ENCODE data around the gene PIAS1.
"Not testable (repeated sequence)": the region's sequence is repeated elsewhere in the genome, so short reads cannot be mapped to it uniquely, and the experiment has no call there.

The PIAS1 gene

DNA sequence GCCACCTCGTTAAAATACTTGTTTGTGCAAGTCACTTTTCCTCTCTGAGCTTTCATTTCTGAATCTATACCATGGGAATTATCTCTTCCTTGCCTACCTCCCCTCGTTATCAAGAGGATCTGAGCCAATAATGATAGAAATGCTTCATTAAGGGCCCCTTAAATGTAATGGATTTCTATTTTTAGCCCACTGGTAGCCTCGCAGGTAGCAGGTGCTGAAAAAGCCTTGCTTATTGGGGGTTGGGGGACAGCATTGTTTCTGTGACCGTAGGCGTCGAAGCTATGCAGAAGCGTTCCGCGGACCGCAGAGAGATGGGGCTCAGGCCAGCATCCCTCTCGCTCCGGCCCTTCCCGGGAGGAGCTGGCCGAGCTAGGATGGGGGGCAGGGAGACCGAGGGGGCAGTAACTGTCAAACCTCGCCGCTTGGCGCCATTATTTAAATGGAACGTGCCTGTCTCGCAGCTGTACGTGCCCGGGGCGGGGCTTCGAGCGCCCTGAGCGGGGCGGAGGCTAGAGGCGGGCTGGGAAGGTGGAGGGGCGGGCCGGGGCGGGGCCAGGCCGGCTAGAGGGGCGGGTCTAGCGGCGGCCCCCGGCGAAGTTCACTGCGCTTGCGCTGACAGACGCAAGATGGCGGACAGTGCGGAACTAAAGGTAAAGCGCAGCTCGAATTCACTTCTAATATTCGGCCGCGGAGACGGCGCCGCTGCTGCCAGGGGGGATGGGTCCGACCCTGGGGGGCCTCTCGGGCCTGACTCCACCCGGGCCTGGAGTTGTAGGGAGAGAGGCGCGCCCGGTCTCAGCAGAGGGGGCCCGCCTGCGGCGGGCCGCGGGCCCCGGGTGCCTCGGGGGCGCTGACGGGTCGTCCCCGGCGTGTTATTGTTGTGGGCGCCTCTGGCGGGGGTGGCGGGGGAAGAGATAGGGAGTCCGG lies at the start of gene PIAS1:
Gene PIAS1, plus strand, starts transcription at position 615 of the 927 bp plus-strand sequence. Its CDS starts 12 bp downstream, at position 627.
- DNase-seq (ENCODE audit: low read depth, low spot score) = peak; percentile 53

DNA sequence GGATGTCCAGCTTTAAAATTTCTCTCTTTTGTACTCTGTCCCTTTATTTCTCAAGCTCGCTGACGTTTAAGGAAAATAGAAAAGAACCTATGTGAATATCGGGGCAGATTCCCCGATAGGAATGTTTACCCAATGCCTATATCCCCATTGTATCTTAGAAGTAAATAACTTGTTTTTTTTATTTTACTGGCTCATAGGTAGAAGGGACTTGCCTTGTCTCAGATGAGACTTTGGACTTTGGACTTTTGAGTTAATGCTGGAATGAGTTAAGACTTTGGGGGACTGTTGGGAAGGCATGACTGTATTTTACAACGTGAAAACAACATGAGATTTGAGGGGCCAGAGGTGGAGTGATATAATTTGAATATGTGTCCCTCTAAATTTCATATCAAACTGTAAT lies 46.5 kb upstream of the PIAS1 start:
- not testable (repeated sequence) for DNase-seq (ENCODE audit: low read depth, low spot score)

DNA sequence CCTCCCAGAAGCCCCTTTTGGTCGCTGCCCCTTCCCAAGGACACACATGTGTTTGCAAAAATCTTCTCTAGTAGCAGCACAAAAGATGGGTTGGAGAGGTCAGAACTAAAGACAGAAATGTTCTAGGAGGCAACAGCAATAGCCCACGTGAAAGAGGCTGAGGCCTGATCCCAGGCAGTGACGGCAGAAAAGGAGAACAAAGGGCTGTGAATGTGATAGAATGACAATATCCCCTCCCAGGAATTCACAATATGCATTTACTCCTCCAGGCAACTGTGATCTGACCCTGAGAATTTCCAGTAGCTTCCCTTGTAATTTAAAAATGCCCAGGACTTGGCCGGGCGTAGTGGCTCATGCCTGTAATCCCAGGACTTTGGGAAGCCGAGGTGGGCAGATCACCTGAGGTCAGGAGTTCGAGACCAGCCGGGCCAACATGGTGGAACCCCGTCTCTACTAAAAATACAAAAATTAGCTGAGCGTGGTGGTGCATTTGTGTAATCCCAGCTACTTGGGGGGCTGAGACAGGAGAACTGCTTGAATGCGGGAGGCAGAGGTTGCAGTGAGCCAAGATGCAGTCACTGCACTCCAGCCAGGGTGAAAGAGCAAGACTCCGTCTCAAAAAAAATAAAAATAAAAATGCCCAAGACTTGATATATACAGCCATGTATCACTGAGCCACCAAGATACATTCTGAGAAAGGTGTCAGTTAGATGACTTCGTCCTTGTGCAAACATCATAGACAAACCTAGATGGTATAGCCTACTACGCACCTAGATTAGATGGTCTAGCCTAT lies 43.6 kb upstream of the PIAS1 start:
- no peak for DNase-seq (ENCODE audit: low read depth, low spot score)

DNA sequence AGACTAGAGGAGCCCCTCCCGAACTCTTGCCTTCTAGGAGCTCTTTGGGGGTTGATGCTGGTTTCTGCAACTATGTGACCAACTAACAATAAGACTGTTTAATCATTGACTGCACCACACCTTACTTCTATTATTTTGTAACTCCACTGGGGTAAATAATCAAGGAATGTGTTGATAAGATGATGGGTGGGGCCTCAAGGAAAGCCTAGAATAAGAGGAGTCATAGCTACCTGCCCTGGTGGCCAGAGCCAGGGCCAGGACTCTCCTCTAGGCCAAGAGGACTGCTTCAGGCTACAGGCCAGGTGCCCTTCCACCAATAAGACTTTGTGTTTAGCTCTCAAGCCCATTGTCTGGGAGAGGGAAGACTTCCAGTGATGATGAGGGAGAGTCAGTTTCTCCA lies 41.2 kb upstream of the PIAS1 start:
- no peak for DNase-seq (ENCODE audit: low read depth, low spot score)

DNA sequence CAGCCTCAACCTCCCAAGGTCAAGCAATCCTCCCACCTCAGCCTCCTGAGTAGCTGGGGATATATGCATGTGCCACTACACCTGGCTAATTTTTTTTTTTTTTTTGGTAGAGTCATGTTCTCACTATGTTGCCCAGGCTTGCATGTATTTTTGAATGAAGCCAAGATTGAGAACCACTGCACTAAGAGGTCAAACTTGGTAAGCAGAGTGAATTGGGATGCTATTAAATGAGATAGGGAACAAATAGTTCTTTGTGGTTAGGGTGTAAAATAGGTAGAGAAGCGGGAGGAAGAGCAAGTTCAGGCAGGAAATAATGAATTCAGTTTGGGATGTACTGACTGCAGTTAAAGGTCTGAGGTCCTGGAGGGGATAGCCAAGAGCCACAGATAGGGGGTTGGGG lies 39.9 kb upstream of the PIAS1 start:
- DNase-seq (ENCODE audit: low read depth, low spot score) = no peak

DNA sequence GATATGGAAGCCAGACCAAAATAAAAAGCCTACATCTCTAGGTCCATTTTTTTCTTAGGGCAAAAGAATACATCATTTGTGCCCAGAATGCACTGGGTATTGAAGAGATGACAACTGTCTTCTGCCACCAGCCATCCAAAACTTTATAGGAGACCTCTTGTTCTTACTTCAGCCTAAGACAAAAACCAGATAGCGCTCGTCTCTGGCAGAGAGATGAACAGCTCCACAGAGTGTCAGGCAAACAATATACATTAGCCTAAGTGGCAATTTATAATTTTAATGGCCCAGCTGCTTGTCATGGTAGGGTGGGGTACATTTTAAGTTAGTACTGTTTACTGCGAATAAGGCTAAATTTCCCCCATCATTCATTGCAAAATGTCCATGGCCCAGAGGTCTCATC lies 38.9 kb upstream of the PIAS1 start:
- DNase-seq (ENCODE audit: low read depth, low spot score) = no peak

DNA sequence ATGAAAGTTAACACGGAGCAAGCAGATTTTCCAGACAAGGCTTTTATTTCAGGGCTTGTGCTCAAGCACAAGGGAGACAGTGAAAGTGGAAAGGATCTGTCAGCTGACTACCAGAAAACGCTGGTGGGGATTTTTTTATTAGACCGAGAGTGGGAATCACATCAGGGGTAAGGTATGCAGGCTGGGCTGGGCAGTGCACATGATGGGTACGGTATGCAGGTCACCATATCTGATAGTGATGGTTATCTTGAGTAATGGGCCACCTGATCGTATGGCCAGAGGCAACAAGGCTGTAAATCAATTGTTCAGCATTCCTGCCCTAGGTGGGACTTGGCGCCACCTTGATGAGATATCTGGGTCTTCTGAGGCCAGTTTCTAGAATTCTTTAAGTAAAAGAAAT lies 36.9 kb upstream of the PIAS1 start:
- DNase-seq (ENCODE audit: low read depth, low spot score) = no peak

DNA sequence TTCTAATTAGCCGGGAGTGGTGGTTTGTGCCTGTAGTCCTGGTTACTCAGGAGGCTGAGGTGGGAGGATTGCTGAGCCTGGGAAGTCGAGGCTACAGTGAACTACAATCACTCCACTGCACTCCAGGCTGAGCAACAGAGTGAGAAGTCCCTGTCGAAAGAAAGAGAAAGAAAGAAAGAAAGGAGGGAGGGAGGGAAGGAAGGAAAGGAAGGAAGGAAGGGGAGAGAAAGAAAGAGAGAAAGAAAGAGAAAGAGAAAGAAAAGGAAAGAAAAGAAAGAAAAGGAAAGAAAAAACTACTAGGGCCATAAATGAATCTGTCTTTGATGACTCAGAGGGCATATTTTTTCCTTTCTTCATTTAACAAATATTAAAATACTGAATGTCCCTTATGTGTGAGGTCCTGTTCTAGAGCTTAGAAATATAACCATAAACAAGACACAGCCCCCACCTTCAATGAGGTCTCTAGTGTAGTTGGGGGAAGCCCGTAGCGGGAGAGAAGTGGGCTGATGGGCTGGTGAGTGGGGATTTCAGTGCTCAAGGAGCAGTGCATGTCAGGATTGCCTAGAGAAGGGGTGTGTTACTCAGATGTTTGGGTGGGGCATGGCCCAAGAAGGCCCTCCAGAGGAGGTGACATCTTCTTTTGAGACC lies 35.2 kb upstream of the PIAS1 start:
- DNase-seq (ENCODE audit: low read depth, low spot score) = no peak

DNA sequence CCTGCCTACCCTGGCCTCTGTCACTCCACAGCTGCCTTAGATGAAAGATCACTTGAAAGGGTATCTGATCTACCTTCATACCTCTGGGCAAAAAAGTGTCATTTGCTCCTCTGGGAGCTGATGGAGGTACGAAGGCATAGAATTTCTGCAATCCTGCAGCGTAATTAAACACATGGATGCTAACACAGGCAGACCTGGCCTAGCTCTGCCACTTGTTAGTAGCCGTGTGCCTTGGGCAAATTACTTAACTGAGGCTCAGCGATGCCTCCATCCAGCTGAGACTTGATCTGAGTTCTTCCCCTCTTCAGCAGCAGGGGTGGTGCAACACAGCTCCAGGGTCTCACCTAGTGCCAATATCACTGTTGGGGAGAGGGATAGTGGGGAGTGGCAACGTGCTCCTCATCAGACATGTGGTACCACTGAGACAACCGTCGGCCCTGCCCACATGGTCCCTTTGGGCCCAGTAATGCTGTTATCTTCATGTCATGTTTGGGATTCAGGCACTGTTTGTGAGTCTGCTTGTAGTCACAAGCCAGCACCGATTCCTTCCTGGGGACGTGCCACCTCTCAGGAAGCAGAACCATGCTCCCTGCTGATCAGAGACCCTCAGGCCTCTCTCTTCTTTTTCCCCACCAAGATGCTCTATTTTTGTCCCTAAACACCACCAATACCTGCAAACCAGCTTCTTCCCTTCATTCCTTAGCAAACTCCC lies 34.1 kb upstream of the PIAS1 start:
- DNase-seq (ENCODE audit: low read depth, low spot score) = no peak

DNA sequence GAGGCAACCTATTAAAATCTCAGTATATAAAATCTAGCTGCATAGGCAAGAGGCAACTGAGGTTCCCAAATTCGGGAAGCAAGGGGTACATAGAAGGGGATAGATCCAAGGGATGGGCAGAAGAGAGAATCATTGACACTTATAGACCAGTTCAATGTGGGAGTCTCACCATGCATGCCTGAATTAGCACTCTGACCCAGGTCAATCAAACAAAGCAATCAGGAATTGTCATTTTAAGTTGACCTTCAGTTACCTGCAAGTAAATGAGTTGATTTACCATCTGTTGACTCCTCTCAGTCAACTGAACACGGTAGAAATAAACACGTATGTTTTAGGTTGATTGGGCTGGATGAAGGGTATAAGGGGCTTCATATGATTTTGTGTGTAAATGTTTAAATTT lies 33.4 kb upstream of the PIAS1 start:
- no peak for DNase-seq (ENCODE audit: low read depth, low spot score)

DNA sequence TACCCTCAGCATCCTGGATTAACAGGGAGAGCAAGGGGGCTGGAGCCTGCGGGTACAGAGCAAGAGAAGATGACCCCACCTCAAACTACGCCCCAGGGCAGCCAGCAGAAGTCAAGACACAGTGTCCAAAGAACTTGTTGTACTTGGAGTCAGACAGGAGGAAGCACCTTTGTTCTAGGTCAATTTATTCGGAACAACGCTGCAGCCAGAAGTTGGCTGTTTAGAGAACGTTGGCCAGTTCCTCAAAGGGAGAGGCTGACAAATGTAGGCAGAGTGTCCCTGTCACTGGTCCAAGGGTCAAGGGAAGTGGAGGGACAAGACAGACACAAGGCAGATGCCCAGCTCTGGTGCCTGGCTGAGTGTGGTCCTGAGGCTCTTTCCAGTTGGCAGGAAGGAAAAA lies 32.1 kb upstream of the PIAS1 start:
- DNase-seq (ENCODE audit: low read depth, low spot score) = no peak

DNA sequence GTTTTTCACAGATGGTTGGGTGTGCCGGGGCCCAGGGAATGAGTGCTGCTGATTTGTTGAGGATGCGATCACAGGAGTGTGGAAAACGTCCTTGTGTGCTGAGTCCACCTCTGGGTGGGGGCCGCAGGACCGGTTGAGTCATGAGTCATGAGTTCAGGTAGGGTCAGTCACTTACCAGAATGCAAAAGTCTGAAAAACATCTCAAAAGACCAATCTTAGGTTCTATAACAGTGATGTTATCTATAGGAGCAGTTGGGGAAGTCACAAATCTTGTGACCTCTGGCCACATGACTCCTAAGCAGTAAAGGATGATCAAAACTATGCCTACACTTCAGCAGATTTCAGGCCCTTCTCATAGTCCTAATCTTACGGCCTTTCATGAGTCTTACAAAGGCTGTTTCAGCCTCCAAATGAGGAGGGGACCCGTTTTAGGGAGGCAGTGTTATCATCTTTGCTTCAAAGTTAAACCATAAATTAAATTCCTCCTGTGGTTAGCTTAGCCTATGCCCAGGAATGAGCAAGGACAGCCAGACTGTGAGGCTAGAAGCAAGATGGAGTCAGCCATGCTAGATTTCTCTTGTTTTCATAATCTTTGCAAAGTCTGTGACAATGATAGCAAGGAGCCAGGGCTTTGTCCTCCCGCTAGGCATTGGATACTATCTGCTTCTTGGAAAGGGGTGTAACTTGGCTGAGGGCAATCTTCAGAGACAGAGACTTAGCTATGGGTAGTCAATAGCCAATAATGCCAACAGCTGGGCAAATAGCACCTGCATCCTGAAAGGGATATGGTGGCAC lies 30.6 kb upstream of the PIAS1 start:
- no peak for DNase-seq (ENCODE audit: low read depth, low spot score)

DNA sequence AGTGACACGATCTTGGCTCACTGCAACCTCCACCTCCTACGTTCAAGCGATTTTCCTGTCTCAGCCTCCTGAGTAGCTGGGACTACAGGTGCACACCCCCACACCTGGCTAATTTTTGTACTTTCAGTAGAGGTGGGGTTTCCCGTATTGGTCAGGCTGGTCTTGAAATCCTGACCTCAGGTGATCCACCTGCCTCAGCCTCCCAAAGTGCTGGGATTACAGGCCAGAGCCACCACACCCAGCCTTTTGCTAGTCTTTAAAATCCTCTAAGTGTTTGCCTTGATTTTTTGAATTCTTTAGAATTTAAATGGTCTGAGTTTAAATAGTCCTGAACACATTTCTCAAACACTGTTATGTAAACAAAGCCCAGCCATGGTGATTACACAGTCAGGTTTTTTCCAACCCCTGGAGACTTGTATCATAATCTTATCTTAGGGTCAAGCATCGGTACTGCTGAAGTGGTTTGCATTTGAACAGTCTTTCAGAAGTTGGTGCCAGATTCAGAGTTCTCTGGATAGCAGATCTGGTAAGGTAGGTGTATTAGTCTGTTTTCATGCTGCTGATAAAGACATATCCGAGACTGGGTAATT lies 28.2 kb upstream of the PIAS1 start:
- DNase-seq (ENCODE audit: low read depth, low spot score) = no peak

DNA sequence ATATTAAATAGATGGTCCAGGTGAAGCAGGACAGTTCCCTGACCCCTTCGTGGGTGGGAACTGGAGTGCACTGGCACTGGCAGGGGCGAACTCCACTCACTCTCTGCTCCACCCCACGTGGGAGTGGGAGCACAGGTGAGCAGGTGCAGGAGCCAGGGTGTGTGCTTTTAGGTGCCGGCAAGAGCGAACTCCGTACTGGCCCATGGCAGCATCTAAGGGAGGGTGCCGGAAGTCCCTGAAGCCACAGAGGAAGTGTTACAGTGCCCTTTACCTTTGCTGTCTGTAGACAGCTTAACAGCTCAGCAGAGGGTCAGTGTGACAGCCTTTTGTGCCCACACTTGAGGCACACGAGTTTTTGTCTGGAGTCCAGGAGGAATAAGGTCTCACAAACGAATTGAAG lies 26.7 kb upstream of the PIAS1 start:
- DNase-seq (ENCODE audit: low read depth, low spot score) = no peak

DNA sequence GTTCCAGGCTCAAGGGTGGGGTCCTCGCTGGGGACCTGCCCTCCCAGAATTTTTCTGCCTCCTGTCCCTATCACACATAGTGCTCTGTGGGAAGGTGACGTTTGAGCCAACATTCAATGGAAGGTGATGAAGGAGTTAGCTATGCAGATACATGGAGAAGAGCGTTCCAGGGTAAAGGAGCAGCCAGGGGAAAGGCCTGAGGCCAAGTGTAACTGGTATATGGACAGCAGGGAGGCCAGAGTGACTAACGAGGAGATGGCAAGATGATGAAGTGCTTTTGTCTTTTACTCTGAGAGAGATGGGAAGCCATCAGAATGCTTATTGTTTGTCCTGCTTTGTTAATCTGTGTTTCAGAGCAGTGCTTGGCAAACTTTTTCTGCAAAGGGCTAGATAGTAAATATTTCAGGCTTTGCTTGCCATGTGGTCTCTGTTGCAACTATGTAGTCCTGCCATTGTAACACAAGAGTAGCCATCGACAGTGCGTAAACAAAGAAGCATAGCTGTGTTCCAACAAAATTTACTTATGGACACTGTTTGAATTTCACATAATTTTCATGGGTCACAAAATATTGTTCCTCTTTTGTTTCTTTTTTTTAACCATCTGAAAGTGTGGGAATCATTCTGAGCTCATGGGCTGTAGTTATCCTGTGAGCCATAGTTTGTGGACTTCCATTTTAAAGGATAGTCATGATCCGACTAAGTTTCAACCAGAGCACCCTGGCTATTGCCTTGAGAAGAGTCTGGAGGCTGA lies 25.8 kb upstream of the PIAS1 start:
- DNase-seq (ENCODE audit: low read depth, low spot score) = no peak

DNA sequence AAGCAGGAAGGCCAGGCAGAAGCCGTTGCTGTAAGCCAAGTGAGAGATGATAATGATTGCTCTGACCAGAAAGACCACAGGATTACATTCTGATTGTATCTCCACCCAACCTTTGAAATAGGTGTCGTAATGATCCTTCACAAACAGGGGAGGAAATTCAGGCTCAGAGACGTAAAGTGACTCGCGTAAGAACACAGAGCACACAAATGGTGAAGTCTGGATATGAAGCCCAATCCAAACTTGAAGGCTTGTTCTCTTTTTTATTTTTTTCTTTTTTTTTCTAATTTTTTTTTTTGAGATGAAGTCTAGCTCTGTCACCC lies 25.3 kb upstream of the PIAS1 start:
- DNase-seq (ENCODE audit: low read depth, low spot score) = no peak

DNA sequence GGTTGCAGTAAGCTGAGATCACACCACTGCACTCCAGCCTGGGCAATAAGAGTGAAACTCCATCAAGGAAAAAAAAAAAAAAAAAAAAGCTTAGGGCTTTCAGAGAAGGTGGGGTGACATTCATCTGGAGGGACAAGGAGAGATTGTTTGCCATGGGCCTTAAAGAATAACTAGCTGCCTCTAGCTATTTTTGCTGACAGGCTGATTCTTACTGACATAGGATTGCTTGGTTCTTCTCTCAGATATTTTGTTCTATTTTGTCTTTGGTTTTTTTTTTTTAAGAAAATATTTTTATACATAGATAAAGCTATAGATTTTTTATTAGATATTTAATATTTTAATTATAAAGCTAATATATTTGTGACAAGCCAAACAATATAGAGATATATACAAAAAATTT lies 24.2 kb upstream of the PIAS1 start:
- no peak for DNase-seq (ENCODE audit: low read depth, low spot score)

DNA sequence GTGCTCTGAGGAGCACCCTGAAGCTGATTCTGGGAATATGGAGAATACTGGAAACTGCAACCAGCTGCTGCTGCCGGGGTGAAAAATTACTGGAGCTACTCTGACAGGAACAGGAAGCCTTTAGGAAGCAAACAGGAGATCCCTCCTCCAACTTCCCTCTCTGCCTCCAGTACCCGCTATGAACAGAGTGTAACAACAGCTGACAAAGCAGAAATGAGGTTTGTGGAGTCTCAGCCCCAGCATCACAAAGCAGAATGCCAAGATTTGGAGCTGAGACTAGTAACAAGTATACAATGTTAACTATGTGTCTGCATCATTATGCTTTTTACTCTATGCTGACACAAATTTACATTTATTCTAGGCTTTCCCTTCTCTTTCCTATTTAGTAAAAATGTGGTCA lies 22.7 kb upstream of the PIAS1 start:
- DNase-seq (ENCODE audit: low read depth, low spot score) = no peak

DNA sequence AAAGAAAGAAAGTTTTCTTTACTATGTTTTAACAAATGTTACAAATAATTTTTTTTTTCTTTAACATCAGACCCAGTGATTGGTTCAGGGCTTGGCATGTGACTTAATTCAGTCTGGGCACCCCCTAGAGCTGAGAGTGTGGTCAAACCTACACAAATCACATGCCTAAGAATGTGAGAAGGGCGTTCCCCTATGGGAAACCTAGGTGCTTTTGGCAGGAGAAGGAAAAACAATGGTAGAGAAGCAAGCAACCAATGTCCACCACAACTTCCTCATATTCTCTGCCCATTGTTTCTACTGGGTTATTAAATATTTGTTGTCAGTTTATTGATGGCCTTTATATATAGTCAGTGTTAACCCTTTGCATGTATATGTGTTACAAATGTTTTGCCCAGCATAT lies 21.4 kb upstream of the PIAS1 start:
- no peak for DNase-seq (ENCODE audit: low read depth, low spot score)

DNA sequence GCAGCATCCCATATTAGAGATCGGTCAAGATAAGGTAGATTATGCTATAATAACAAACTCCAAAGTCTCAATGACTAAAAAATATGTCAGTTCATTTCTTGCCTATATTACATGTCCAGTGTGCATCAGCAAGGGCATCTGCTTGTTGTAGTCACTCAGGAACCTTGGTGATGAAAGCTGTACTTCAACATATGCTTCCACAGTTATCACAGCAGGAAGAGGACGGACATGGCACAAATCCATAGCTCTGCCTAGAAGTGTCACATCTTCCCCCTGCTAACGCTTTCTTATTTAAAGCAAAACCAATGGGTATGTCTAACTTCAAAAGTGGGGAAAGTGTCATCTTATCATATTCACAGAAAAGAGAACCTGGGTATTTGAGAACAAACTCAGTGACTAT lies 20.0 kb upstream of the PIAS1 start:
- DNase-seq (ENCODE audit: low read depth, low spot score) = no peak

Data from brain pericyte (primary cell).